GM13977 (cell line): ENCODE measurements around the gene STXBP6.

ENCODE experiments used
- DNase-seq: peaks from one replicate; pipeline ENCODE4 v3.0.0; 2012; ENCODE audit warnings: low spot score
- in situ Hi-C: fragments of 300-500 bp; cut with MboI; formaldehyde crosslinking; loops from one replicate; pipeline ENCODE4 v1.12.0; 2022; ENCODE audit warnings: low sequenced_read_pairs, low pct_unique_long_range_greater_than_20kb, mixed read lengths, inconsistent platforms; ENCODE audit not compliant: unreplicated experiment
- TF ChIP-seq, protein P1 (sequence below): IDR thresholded peaks from 2 replicates; pipeline ENCODE4 v1.5.1; 2012; ENCODE audit warnings: mild to moderate bottlenecking, control low read depth; ENCODE audit not compliant: insufficient read depth; ENCODE audit errors: extremely low read depth, missing control alignments

STXBP6 gene

DNA sequence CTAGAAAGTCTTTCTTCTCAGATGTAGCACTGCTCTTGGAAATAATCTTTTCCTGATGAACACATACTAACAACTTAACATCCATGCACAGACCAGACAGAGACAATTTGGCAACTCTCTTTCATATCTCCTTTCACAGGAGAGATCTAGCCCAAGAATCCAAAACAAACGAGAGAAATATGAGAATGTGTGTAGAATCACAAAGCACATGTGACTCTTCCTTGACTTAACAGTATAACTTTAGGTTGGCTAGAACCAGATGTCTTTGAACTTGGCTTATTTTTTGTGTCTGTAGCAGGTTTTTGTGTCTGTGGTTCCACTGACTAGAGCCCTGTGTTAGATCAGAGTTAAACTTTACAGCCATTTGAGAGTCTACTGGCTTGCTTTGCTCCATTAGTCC, 114.2 kb downstream of the STXBP6 start:
- in situ Hi-C loops, result no loop called here
- no peak for DNase-seq
- TF ChIP-seq, protein P1, sequence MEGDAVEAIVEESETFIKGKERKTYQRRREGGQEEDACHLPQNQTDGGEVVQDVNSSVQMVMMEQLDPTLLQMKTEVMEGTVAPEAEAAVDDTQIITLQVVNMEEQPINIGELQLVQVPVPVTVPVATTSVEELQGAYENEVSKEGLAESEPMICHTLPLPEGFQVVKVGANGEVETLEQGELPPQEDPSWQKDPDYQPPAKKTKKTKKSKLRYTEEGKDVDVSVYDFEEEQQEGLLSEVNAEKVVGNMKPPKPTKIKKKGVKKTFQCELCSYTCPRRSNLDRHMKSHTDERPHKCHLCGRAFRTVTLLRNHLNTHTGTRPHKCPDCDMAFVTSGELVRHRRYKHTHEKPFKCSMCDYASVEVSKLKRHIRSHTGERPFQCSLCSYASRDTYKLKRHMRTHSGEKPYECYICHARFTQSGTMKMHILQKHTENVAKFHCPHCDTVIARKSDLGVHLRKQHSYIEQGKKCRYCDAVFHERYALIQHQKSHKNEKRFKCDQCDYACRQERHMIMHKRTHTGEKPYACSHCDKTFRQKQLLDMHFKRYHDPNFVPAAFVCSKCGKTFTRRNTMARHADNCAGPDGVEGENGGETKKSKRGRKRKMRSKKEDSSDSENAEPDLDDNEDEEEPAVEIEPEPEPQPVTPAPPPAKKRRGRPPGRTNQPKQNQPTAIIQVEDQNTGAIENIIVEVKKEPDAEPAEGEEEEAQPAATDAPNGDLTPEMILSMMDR, result no peak

DNA sequence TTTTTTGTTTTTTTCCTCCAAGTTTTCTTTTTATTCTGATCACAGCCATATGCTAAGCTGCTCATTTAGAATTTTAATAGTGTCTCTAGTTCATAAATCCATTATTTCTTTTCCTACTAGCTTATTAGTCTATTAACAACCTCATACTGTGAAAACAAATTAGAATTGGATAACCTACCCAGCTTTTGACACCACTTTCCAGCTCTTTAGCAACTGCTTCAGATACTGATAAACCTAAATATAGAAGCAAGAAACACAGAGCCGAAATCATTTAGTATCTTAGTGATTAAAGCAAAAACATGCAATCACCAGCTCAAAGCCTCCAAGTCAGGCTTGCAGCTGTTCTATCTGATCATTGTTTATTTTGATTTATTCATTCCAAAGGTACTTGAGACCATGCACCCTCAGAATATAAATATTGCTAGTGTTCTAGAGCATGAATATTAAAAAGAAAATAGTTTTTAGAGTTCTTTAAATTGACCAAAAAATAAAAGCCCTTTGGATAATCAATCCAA, 121.5 kb downstream of the STXBP6 start:
- in situ Hi-C loops, result no loop called here
- DNase-seq, result no peak
- TF ChIP-seq, protein P1, result no peak

DNA sequence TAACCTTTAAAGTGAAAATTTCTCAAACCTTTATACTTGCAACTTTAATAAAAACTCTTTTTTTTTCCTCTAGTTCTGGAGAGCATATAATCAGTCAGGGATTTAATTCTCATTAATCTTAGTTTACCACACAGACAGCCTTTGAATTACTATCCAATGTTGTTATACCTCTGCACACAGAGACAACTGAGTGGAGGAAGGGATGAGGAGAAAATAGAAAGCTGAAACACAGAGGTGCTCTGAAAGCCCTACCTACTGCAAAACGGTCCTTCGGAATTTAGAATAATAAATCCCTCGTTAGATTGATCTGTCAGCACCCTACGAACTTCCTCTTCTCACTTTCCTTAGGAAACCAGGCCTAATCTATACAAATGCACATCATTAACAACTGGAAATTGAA, 122.1 kb downstream of the STXBP6 start:
- TF ChIP-seq, protein P1, result no peak
- no peak for DNase-seq
- in situ Hi-C loops, result no loop called here

DNA sequence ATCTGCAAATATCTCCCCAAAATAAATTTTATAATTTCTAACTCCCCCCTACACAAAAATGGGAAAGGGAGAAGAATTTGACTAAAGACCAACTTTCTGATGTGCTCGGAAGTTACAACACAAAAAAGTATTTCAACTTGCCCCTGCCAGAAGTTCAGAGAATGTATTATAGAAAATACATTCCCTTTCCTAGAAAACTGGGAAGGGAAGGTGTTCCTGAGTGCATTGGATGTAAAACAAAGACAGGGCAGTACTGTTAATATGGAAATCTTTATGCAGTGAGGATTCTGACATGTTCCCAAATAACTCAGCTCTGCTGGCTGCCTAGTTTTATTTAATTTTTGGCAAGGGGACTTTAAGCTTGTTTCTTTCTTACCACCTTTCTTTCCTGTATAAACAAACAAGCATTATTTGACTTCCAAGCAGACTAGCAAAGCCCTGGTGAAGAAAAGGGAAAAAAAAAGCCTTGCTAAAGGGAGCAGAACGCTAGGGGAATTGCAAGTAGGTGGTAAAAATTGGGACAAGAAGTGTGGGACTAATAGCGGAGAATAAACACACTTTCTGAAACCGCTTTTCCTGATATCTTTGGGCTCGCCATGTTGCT, 124.1 kb downstream of the STXBP6 start:
- in situ Hi-C loops, result no loop called here
- no peak for DNase-seq
- TF ChIP-seq, protein P1, result no peak

DNA sequence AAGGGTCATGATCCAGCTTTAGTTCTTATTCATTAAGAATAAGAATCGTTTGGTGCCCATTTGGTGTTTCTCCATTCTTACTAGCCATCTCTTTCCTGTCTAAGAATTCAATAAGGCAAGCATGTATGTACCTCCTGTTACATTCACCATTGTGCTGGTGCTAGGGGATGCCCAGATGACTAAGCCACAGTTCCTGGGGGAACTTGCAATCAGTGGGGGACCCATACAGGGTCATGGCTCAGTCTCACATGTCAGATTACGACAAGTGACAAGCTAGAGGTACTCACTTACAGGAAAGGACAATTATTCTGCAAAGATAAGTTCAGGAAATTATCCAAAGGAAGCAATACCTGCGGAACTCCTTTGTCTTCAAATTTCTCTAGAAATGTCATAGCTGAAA, 125.4 kb downstream of the STXBP6 start:
- no peak for DNase-seq
- TF ChIP-seq, protein P1, result no peak
- in situ Hi-C loops, result no loop called here

DNA sequence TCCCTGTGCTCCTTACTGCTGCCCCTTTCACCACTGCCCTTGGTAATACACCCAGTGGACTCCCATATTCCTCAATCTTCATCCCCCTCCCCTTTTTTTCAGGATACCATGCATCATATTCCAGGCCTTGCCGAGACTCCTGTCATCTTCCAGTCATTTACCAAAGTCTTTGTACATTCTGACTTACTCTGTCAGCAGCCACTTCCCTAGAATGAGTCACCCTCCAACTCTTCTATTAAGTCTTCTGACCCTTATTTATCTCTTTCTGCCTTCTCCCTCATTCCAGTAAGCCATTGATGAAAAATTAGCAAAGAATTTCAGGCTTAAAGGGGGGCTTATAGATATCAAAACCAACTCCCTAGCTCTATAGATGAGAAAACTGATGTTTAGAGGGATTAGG, 128.0 kb downstream of the STXBP6 start:
- DNase-seq, result no peak
- in situ Hi-C loops, result no loop called here

More for the DNA sequence above, 128.0 kb downstream of the STXBP6 start:
- TF ChIP-seq, protein P1, result no peak
